Activated CD8-positive, alpha-beta memory T cell treated with anti-CD3 and anti-CD28 coated beads, Interleukin-2, amount 50 U/mL, for 24 hours (primary cell): Measurements from ENCODE around the gene UNC13A.
A peak's percentile ranks its signal among the peaks of the same experiment; 100 is the strongest.

ENCODE experiments used
- DNase-seq: peaks from one replicate; pipeline ENCODE4 v3.0.0-alpha.2; 2020; ENCODE audit errors: extremely low read depth

The UNC13A gene

DNA sequence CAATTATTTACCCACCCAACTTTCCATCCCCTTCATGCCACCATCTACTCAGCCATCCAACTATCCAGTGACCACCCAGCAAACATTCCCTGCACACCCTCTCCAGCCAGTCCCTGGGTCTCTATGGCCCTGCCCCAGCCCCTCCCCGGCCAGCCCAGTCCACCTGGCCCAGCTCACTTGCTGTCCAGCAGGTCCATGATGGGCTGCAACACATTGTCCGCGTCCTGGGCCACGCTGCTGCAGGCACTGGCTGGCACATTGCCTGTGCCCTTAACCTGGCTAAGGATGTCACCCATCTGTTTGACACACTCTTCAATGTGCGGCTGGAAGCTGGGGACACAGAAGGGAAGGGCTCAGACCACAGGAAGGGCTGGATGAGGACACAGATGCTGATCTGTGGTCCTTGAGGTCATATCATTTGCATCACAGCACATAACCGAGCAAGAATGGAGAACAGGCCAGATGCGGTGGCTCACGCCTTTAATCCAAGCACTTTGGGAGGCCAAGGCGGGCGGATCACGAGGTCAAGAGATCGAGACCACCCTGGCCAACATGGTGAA lies 61.6 kb downstream of the UNC13A start:
- DNase-seq = no peak

- DNase-seq = no peak
Measured at GRCh38 chr19:17625980-17626379, 62.2 kb downstream of the UNC13A start.

DNA sequence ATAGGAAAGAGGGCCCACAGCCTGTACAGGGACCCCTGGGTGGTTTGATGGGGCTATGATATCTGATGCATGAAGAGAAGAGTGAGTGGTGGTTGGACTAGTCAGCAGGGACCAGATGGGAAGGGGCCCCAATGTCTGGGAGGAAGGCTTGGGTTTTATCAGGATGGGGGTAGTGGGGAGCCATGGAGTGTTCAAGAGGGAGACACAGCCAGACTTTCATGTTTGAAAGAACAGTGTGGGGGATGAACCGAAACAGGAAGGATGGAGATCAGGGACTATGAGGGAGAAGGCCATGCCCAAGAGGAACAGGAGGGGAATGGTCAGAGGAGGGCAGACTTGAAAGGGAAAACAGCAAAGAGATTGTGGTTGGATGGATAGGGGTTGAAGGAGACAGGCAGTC lies 63.1 kb downstream of the UNC13A start:
- no peak for DNase-seq

DNA sequence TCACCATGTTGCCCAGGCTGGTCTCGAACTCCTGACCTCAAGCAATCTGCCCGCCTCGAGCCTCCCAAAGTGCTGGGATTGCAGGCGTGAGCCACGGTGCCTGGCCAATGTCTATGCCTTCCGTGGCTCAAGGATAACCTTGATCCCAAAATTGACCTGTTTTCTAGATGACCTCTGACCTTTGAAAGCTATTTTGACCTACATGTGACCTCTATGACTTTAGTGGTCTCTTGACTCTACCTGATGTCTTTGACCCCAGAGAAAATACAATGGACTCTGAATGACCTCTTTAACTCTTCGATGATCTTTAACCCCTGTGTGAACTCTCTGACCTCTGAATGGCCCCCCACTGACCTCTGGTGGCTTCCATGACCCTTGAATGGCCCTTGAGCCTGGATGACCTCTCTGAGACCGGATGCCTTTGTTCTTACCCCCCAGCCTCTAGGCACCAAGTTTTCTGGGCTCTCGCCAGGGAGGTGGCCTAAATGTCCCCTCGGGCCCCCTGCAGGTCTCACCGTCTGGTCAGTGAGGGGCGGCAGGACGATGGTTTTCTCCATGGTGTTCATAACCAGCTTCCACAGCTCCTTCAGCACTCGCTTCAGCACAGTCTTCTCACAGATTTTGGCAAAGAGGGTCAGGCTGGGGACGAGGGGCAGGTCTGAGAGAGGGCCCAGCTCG lies 63.7 kb downstream of the UNC13A start:
- no peak for DNase-seq

GRCh38 chr19:17623224-17623935 lies 64.8 kb downstream of the UNC13A start:
- DNase-seq = no peak

GRCh38 chr19:17620696-17621095 lies 67.5 kb downstream of the UNC13A start:
- DNase-seq = no peak

GRCh38 chr19:17618936-17619335 lies 69.2 kb downstream of the UNC13A start:
- DNase-seq = no peak

GRCh38 chr19:17618281-17618903 lies 69.8 kb downstream of the UNC13A start:
- no peak for DNase-seq

GRCh38 chr19:17617807-17618192 lies 70.4 kb downstream of the UNC13A start:
- no peak for DNase-seq

DNA sequence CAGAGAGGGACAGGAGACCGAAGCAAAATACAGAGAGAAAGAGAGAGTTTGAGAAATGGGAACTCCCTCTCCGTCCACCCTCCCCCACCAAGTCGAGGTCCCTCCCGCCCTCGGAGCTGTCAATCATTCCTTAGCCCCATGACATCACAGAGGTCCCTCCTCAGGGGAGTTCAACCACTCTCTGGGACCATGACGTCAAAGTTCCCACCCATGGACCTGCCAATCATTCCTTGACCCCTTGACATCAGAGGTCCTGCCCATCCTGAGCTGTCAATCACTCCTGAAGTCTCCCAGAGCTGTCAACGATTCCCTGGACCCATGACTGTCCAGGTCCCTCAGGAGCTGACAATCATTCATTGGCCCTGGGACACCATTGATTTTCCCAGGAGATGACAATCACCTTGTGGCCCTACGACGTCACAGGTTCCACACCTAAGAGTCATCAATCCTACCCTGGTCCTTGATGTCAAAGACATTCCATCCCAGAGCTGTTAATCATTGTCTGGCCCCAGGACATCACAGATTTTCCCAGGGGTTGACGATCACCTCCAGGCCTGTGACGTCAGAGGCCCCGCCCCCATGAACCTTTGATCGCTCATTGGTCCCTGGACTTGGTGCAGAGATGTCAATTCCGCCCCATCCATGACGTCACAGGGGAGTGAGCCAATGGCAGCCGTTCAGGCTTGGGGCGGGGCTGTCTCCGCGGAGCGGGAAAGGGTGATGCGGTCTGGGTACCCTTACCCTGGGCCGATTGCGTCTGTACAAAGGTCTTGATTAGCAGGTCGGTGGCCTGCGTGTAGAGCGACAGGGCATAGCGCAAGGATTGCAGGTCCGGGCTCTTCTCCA lies 71.0 kb downstream of the UNC13A start:
- no peak for DNase-seq

- DNase-seq = no peak
Measured at GRCh38 chr19:17616686-17616960, 71.5 kb downstream of the UNC13A start.

GRCh38 chr19:17615889-17616685 lies 72.1 kb downstream of the UNC13A start:
- DNase-seq = no peak

- DNase-seq = no peak
Measured at GRCh38 chr19:17614476-17614875, 73.7 kb downstream of the UNC13A start.

- DNase-seq = no peak
Measured at GRCh38 chr19:17611462-17612244, 76.5 kb downstream of the UNC13A start.

DNA sequence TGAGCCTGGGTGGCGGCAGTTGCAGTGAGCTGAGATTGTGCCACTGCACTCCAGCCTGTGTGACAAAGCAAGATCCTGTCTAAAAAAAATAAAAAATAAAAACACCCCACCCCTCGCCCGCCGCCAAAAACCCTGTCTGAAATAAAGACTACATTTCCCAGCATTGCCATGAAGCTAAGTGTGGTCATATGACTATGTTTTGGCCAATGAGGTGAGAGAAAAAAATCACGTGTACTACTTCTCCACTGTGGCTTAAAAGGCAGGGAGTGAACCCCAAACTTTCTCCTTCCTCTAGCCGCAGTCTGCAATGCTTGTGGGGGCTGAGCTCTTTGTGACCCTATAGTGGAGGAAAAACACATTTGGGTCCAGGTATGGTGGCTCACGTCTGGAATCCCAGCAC lies 77.8 kb downstream of the UNC13A start:
- no peak for DNase-seq

- no peak for DNase-seq
Measured at GRCh38 chr19:17607936-17608335, 80.2 kb downstream of the UNC13A start.

DNA sequence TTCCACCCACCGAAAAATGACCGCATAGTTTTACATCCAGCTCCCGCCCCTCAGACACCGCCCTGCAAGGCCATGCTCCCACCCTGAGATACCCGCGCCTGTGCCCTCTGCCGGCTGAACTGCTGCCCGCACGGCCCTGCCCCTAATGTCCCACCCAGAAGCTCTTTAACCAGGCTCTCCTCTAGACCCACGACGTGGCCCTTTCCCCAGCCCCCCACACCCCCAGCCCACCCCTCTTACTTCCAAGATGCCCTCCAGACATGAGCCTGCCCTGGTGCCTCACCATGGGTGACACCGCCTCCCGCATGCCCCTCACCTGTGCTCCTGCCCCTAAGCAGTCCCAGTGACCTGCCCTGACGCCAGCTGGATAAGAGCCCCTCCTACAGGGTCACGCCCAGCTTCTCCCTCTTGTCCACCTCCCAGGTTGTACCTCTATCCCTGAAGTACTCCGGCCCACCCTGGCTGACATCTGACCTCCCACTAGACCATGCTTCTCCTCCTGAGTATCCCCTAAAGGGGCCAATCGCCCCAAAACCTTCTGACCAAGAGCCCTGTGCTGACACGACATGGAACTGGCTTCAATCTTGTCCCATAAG lies 81.5 kb downstream of the UNC13A start:
- DNase-seq = no peak

DNA sequence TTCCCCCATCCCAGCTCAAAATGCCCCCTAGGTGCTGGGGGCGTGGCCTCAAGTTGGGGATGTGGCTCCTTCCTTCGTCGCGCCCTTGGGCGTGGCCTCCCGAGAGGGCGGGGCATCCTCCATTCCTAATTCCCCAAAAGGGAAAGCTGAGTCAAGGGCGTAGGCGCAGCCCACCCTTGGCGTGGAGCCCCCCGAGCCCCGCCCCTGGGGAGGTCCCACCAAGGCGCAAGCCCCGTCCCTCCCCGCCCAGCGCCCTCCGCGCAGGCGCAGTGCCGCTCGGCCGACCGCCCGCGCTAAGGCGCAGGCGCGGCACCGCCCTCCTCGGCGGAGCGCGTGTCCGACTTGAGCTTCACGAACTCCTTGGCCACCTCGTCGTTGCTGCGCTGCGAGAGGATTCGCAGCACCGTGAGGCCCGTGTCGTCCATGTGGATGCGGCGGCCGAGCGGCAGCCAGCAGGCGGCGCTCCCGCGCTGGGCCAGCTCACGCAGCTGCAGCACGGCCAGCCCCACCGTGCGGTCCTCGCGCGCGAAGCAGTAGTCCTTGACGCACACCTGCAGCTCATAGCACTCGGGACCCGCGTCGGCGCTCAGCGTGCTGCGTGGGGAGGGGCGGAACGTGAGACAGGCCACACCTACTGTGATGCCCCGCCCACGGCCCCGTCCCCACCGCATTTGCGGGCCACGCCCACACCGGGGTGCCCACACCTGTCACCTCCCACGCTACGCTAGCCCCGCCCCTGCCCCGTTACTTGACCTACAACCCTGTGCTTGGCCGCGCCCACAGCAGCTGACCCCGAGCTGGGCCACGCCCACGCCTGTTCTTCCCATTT lies 82.2 kb downstream of the UNC13A start:
- DNase-seq = peak; percentile 44

GRCh38 chr19:17605117-17605516 lies 83.0 kb downstream of the UNC13A start:
- DNase-seq = no peak
